Measurements from ENCODE around the gene NOS3. TPM values are rescaled to one million over a fixed set of nuclear protein-coding genes. Genes with fewer than 3 reads are reported as not detected.

NOS3 gene
- total and polyA plus RNA-seq, 2 of the 13 experiments (the other 11 are each of a cell fraction or from before 2014, with no cell fraction given) = 3.7 to 7.5 TPM

DNA sequence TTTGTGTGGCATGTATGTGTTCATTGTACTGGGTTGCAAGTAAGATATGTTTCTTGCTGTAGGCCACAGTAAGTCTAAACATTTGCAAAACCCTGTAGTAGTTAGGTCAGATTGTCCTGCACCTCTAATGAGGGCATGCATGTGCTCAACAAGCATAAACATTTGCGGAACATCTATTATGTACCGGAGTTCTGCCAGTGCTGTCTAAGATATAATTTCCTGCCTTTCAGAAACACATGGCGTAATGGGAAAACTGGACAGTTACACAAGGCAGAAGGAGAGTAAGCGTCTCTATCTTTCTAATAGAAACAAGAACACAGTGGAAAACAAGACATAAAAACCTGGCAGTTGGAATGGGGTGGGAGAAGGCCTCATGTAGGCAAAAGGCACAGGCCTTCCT lies 40.2 kb downstream of the NOS3 start (continued):
- TF ChIP-seq, protein P1, sequence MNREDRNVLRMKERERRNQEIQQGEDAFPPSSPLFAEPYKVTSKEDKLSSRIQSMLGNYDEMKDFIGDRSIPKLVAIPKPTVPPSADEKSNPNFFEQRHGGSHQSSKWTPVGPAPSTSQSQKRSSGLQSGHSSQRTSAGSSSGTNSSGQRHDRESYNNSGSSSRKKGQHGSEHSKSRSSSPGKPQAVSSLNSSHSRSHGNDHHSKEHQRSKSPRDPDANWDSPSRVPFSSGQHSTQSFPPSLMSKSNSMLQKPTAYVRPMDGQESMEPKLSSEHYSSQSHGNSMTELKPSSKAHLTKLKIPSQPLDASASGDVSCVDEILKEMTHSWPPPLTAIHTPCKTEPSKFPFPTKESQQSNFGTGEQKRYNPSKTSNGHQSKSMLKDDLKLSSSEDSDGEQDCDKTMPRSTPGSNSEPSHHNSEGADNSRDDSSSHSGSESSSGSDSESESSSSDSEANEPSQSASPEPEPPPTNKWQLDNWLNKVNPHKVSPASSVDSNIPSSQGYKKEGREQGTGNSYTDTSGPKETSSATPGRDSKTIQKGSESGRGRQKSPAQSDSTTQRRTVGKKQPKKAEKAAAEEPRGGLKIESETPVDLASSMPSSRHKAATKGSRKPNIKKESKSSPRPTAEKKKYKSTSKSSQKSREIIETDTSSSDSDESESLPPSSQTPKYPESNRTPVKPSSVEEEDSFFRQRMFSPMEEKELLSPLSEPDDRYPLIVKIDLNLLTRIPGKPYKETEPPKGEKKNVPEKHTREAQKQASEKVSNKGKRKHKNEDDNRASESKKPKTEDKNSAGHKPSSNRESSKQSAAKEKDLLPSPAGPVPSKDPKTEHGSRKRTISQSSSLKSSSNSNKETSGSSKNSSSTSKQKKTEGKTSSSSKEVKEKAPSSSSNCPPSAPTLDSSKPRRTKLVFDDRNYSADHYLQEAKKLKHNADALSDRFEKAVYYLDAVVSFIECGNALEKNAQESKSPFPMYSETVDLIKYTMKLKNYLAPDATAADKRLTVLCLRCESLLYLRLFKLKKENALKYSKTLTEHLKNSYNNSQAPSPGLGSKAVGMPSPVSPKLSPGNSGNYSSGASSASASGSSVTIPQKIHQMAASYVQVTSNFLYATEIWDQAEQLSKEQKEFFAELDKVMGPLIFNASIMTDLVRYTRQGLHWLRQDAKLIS (CRISPR knock-in tag; IDR thresholded peaks at IDR 0.05) = no peak
- TF ChIP-seq CHCHD3 (CRISPR knock-in tag; IDR thresholded peaks at IDR 0.05) (no peak), PLSCR1 (CRISPR knock-in tag; IDR thresholded peaks at IDR 0.05; ENCODE audit: borderline replicate concordance) (no peak), ZNF878 (CRISPR knock-in tag; IDR thresholded peaks at IDR 0.05) (no peak), ZBTB44 (CRISPR knock-in tag; IDR thresholded peaks at IDR 0.05) (no peak)
